HepG2 (cell line): ENCODE data around the gene RBBP6. TPM values are rescaled to one million over a fixed set of nuclear protein-coding genes. Genes with fewer than 3 reads are reported as not detected.

Experiments used
- ATAC-seq: fragments of 200-7000 bp; cut with Tn5 transposase; 3 replicates; pipeline ENCODE4 v1.9.1; 2020; ENCODE audit warnings: mild to moderate bottlenecking, moderate library complexity
- BruUV-seq: library from RNA; stranded (reverse); fragments of 400-500 nt; replicated peaks from 2 replicates; lab custom pipeline; 2021; lab: Mats Ljungman, UMichigan
- CTCF ChIA-PET: fragments of 300-600 bp; formaldehyde crosslinking; extraction: SDS; loops from one replicate; lab custom pipeline; 2021; ENCODE audit warnings: low total read pairs, inconsistent platforms, low intra/inter-chr PET ratio; lab: Yijun Ruan, JAX
- POLR2A ChIA-PET: fragments of 350-600 bp; sonication (Branson Sonifier 250); formaldehyde crosslinking; loops from one replicate; lab custom pipeline; 2020; ENCODE audit warnings: antibody characterized with exemption, inconsistent platforms; lab: Yijun Ruan, JAX
- DNase-seq: peaks from one replicate; pipeline ENCODE4 v3.0.0-alpha.2; 2015; ENCODE audit warnings: low spot score
- FAIRE-seq: peaks from 3 replicates; lab custom pipeline; 2011; peaks lifted over from hg19 to GRCh38; lab: Jason Lieb, UNC
- H2AFZ ChIP-seq: one replicate; pipeline ENCODE4 v1.6.1; 2011; ENCODE audit warnings: low read length, inconsistent platforms
- H3K27ac ChIP-seq: fragments of 300-600 bp; 3 replicates; pipeline ENCODE4 v1.8.0; 2011; ENCODE audit warnings: mixed run types, mild to moderate bottlenecking, mixed read lengths, low read length, inconsistent platforms; ENCODE audit not compliant: insufficient read depth; ENCODE audit errors: extremely low read length
- H3K27me3 ChIP-seq, 2 experiments: fragments of 200-600 bp in 1 of 2; 2 replicates in 1 of 2; 3 replicates in 1 of 2; pipeline versions ENCODE4 v1.6.0 to v1.8.0; 2011; ENCODE audit warnings: low read length in 2 of 2, mild to moderate bottlenecking in 2 of 2, moderate library complexity in 2 of 2, inconsistent platforms in 1 of 2; ENCODE audit not compliant: insufficient read depth in 2 of 2, control insufficient read depth in 1 of 2
- H3K36me3 ChIP-seq, 2 experiments: fragments of 200-600 bp in 1 of 2; replicated peaks in 1 of 2; 2 replicates in 1 of 2; 3 replicates in 1 of 2; pipeline versions ENCODE4 v1.5.1 to v1.8.0; 2011; ENCODE audit warnings: low read length in 2 of 2, inconsistent platforms in 1 of 2; ENCODE audit not compliant: insufficient read depth in 2 of 2, control insufficient read depth in 1 of 2
- H3K4me1 ChIP-seq: 2 replicates; pipeline ENCODE4 v1.5.1; 2012; ENCODE audit warnings: low read length, inconsistent platforms; ENCODE audit not compliant: insufficient read depth
- H3K4me2 ChIP-seq: 2 replicates; pipeline ENCODE4 v1.6.0; 2011; ENCODE audit warnings: low read depth, low read length, inconsistent platforms
- H3K4me3 ChIP-seq, 3 experiments: fragments of 200-600 bp in 1 of 3; sonication (generic), shearing (Covaris generic) in 1 of 3; replicated peaks in 1 of 3; 2 replicates each; pipeline ENCODE4 v1.5.1; 2011 to 2016; ENCODE audit warnings: low read length in 3 of 3, inconsistent platforms in 2 of 3, low read depth in 2 of 3, mild to moderate bottlenecking in 2 of 3, control low read depth in 1 of 3, mixed read lengths in 1 of 3; ENCODE audit not compliant: insufficient read depth in 1 of 3
- H3K79me2 ChIP-seq: one replicate; pipeline ENCODE4 v1.6.1; 2011; ENCODE audit warnings: low read length, inconsistent platforms; ENCODE audit not compliant: insufficient read depth
- H3K9ac ChIP-seq: 2 replicates; pipeline ENCODE4 v1.6.0; 2011; ENCODE audit warnings: mild to moderate bottlenecking, low read depth, low read length, inconsistent platforms; ENCODE audit not compliant: insufficient read depth
- H3K9me3 ChIP-seq: 2 replicates; pipeline ENCODE4 v1.5.1; 2012; ENCODE audit warnings: mild to moderate bottlenecking, low read length
- H4K20me1 ChIP-seq: 2 replicates; pipeline ENCODE4 v1.6.0; 2011; ENCODE audit warnings: inconsistent platforms, mild to moderate bottlenecking, low read length, moderate library complexity; ENCODE audit not compliant: insufficient read depth
- ATF7 ChIP-seq, 2 experiments: fragments of 450-650 bp in 1 of 2; sonication (generic) in 1 of 2; formaldehyde crosslinking in 1 of 2; IDR thresholded peaks; 2 replicates each; pipeline versions ENCODE4 v1.4.0 to v1.6.1; 2016 to 2020; ENCODE audit warnings: antibody characterized with exemption in 1 of 2, mild to moderate bottlenecking in 1 of 2, missing genetic modification reagents in 1 of 2
- CCAR2 ChIP-seq: fragments of 200-400 bp; formaldehyde crosslinking; optimal IDR thresholded peaks from 2 replicates; pipeline ENCODE3; 2018; ENCODE audit warnings: low read depth, mild to moderate bottlenecking, low read length, moderate library complexity
- CHCHD3 ChIP-seq: sonication (generic); formaldehyde crosslinking; IDR thresholded peaks from 2 replicates; pipeline ENCODE4 v1.8.0; 2022; ENCODE audit warnings: mild to moderate bottlenecking, missing genetic modification reagents, moderate library complexity
- NCOA2 ChIP-seq: sonication (generic); formaldehyde crosslinking; IDR thresholded peaks from 2 replicates; pipeline ENCODE4 v1.8.0; 2022; ENCODE audit warnings: inconsistent platforms
- RBFOX2 ChIP-seq: fragments of 200-400 bp; formaldehyde crosslinking; IDR thresholded peaks from 2 replicates; pipeline ENCODE4 v1.6.1; 2017; ENCODE audit warnings: low read depth, mild to moderate bottlenecking, low read length
- U2AF2 ChIP-seq: fragments of 200-400 bp; formaldehyde crosslinking; IDR thresholded peaks from 2 replicates; pipeline ENCODE4 v1.6.1; 2017; ENCODE audit warnings: low read depth, mild to moderate bottlenecking, low read length
- ZNF597 ChIP-seq: sonication (generic); formaldehyde crosslinking; IDR thresholded peaks from 2 replicates; pipeline ENCODE4 v1.5.0; 2020; ENCODE audit warnings: missing genetic modification reagents
- WGBS: methylation state at CpG from one replicate; pipeline ENCODE4 v1.1.6; 2017; ENCODE audit warnings: low lambda C conversion rate; 5-methylcytosine and 5-hydroxymethylcytosine counted together
- in situ Hi-C: cut with HindIII; loops from 2 replicates; pipeline ENCODE4 v1.10.0; 2017; ENCODE audit warnings: low pct_unique_long_range_greater_than_20kb; ENCODE audit not compliant: extremely low pct_ligation_motif_present
- intact Hi-C: fragments of 100-400 bp; cut with micrococcal nuclease; formaldehyde crosslinking; loops from one replicate; pipeline ENCODE4 v1.10.0; 2022; ENCODE audit not compliant: unreplicated experiment
- polyA plus RNA-seq, 8 experiments: library from polyadenylated mRNA; depleted of rRNA in 3 of 8; stranded (reverse) in 7 of 8; unstranded in 1 of 8; fragments of >200 nt; fragmentation: Illumina TruSeq in 4 of 8; extraction: Trizol in 4 of 8; gene quantifications; 2 replicates each; pipeline versions ENCODE4 v1.2.1 to v1.2.3, GENCODE V29; 2011 to 2016; ENCODE audit warnings: low read depth in 4 of 8, missing spikeins in 1 of 8, mixed read lengths in 1 of 8; ENCODE audit not compliant: insufficient read depth in 1 of 8
- total RNA-seq, 5 experiments: library from RNA; depleted of rRNA; stranded (reverse); fragments of >200 nt; fragmentation: Illumina TruSeq; extraction: Trizol; gene quantifications; 2 replicates each; pipeline ENCODE4 v1.2.3, GENCODE V29; 2016; ENCODE audit warnings: low read depth in 1 of 5
- TF ChIP-seq, protein P1 (sequence below): sonication (generic); formaldehyde crosslinking; IDR thresholded peaks from 2 replicates; pipeline ENCODE4 v1.4.0; 2020; ENCODE audit warnings: missing genetic modification reagents; ENCODE audit errors: not compliant biosample characterization

RBBP6 gene
- total and polyA plus RNA-seq, 2 of the 13 experiments (the other 11 are each of a cell fraction or from before 2014, with no cell fraction given): 37.1 to 70.9 TPM

DNA sequence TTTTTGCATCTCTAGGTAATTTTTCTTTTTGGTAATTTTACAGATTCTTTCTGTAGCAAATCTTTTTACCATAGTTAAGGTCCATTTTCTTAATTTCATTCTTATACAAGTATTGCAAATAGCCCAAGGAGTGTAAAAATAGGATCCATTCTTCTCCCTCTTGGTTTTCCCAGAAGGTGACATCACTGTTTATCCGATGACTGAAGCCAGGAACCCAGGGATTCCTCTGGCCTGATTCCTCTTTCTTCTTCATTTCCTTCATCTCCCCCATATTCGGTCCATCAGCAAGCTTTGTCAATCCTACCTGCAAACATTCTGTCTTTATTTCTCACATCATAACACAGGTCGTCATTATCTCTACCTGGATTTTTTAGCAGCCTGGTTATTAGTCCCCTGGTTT is 5.3 kb downstream of the RBBP6 start:
- ATAC-seq (no peak), FAIRE-seq (no peak), DNase-seq (no peak)
- ChIA-PET CTCF (no interaction called here), POLR2A (no interaction called here)
- Histone ChIP-seq H3K36me3 (peaks cover 10 to 52% of the 10 kb centered on the region in 2 experiments), H3K4me2 (peak overlapping the region; percentile 0; the same call in 1 of the 2 replicates), H3K9me3 (no peaks in the 10 kb centered on the region), H3K79me2 (peaks cover 80% of the 10 kb centered on the region), H3K4me1 (peaks cover 51% of the 10 kb centered on the region), H4K20me1 (peaks cover 54% of the 10 kb centered on the region), H3K9ac (no peak overlapping the region), H3K4me3 (no peak overlapping the region), H3K27me3 (no peaks in the 10 kb centered on the region; a peak in 1 of 5 replicates), H3K27ac (no peak overlapping the region), H2AFZ (no peak overlapping the region)
- BruUV-seq: no TSS peak
- 92% methylated on average over 3 of the region's 3 CpGs for WGBS
- in situ Hi-C loops (no loop called here), intact Hi-C loops (no loop called here)
- TF ChIP-seq ATF7 (IDR thresholded peaks at IDR 0.05) (peak; percentile 45; the same call in 1 of the 2 replicates), ATF7 (CRISPR knock-in tag; IDR thresholded peaks at IDR 0.05) (no peak), ZNF597 (CRISPR knock-in tag) (no peak), CHCHD3 (no peak), RBFOX2 (0 out of 2 replicates have a peak, but pooled peaks have one; percentile 7), NCOA2 (CRISPR knock-in tag) (no peak), CCAR2 (no peak), U2AF2 (no peak)
- TF ChIP-seq, protein P1, sequence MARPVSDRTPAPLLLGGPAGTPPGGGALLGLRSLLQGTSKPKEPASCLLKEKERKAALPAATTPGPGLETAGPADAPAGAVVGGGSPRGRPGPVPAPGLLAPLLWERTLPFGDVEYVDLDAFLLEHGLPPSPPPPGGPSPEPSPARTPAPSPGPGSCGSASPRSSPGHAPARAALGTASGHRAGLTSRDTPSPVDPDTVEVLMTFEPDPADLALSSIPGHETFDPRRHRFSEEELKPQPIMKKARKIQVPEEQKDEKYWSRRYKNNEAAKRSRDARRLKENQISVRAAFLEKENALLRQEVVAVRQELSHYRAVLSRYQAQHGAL: no peak
